GM18511 (cell line): ENCODE results near the gene SMCO3.
"Not testable (repeated sequence)": the region's sequence is repeated elsewhere in the genome, so short reads cannot be mapped to it uniquely, and the experiment has no call there.

Experiments
- ATAC-seq: cut with Tn5 transposase; IDR thresholded peaks from one replicate; pipeline ENCODE4 v1.9.1; 2021; ENCODE audit warnings: mild to moderate bottlenecking, moderate library complexity; ENCODE audit not compliant: unreplicated experiment

The SMCO3 gene

GRCh38 chr12:14776236-14776961 is 37.6 kb downstream of the SMCO3 start:
- ATAC-seq = no peak

DNA sequence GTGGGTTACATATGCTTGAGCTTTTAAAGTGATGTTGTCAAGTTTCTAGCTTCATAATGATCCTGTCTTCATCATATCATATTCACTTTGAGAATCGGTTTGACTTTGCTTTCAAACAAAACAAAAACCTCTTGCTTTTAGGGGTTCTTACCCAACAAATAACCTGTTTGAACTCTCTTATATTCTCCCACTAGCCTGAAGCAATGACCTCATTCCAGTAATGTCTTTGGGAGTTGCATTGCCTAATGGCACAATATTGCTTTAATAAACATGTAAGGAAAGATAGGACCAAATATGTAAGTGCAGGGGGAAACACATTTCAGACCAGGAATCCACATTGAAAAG is 38.4 kb downstream of the SMCO3 start:
- ATAC-seq = no peak

DNA sequence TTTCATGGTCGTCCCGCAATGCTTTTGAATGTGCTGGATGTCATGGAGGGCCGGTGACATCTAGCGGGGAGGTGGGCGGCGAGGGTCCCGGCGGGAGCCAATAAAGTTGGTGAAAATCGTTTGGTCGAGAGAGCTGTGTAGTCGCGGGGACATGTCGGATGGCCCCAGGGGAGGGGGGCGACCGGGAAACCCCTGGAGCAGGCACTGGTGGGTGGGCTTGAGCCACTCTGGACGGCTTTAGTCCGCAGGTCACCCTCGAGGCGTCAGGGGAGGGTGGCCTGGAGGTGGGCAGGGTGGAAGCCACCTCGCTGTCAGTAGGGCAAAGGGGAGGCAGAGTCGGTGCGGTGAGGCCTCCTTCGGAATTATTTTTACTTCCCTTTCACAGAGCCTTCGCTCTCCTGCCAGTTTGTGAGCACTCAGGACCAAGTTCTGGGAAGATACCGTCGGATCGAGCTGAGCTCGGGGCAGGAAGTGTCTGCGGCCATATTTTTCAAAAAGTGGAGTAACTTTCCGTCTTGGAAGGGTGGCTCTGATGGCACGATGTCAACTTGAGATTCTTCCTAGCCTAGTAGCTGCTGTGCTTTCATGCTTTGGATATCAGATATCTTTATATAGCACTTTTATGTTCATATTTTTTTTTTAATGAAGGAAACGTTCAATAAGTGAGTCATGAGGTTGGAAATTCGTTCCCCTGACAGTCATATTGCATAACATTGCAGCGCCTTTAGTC is 38.9 kb downstream of the SMCO3 start:
- peak; percentile 2 for ATAC-seq

DNA sequence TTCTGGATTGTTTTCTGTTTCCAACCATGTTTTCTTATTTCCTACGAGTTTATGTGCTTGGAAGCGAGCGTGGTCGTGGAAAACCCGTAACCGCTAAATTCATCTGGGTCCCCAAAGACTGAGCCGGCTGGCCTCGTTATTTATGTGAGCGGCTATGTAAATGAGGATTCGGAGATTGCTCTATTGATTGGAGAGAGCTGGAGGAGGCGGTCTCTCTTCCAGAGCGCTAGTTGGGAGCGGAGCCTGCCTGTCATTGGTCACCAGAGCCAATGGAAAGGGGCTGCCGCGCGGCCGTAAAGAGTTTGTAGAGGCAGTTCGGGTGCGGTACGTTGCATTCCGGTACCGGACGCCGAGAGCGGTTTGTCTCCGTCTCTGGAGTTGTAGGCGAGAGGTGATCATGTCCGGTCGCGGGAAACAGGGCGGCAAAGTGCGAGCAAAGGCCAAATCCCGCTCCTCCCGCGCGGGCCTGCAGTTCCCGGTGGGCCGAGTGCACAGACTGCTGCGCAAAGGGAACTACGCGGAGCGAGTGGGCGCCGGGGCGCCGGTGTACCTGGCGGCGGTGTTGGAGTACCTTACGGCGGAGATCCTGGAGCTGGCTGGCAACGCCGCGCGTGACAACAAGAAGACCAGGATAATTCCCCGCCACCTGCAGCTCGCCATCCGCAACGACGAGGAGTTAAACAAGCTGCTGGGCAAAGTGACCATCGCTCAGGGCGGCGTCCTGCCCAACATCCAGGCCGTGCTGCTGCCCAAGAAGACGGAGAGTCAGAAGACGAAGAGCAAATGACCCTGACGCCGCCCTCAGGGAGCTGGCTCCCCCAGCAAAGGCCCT is 39.7 kb downstream of the SMCO3 start:
- ATAC-seq = peak; percentile 55

DNA sequence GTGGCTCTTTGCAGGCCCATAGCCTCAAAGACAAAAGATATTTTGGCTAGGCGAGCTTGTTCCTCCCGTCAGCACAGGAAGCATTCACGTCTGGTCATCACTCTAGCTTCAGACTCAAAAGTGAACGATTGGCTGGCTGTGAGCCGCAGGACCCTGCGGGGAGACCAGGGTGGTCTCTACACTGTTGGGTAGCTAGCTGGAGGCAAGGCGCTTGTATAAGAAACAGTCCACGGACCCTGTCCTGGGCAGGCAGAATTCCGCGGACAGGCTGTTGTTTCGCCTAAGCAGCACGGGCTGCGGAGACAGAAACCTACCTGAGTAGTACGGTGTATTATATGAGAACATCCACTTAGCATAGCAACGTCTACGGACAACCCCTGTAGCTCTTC is 40.3 kb downstream of the SMCO3 start:
- peak; percentile 7 for ATAC-seq

DNA sequence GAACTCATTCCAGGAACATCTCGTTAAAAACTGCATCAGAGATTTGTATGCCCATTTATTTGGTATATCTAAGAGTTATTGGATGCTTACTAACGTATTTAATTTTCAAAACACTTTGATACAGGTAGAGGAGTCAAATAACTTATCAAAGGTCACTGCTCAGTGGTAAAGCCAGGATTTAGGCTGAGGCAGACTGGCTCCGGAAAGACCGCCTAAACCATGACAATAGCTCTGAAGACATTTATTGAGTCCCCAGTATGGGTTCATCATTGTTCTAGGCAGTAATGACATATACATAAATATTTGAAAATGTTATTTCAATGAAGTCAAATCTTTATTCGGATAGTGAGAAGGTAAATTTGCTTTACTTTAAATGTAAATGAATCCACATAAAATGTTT is 41.0 kb downstream of the SMCO3 start:
- no peak for ATAC-seq

GRCh38 chr12:14771651-14772137 is 42.3 kb downstream of the SMCO3 start:
- ATAC-seq = no peak

DNA sequence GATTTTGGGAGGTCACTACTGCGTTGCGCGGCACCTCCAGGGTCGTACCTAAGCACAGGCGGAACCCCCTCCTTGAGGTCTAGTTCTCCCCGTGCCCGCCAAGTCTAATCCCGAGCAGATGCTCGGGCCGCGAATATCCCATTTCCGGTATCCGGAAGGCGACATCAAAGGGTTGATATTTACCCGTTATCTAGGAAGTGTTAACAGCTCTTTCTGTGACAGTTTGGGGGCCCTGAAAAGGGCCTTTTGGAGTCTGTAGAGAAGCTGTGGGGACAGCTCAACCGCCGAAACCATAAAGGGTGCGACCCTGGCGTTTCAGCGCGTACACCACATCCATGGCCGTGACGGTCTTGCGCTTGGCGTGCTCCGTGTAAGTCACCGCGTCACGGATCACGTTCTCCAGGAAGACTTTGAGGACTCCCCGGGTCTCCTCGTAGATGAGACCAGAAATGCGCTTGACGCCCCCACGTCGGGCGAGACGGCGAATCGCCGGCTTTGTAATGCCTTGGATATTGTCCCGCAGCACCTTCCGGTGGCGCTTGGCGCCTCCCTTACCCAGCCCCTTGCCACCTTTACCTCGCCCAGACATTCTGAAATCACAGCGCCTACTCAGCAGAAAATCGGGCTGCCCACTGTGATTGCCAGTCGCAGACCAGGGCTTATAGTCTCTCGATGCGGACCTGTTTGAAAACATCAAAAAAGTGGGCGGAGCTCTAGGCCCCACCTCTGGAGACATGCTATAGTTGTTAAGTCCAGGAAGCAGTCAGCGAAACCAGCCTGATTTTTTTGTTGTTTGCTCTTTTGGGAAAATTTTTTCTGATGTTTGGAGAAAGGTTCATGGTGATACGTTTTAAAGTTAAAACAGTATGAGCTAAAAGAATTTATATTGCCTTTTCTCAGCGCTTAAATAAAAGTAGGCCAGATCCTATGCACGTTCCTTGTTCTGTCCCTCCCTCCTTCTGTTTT is 43.2 kb downstream of the SMCO3 start:
- peak; percentile 25 for ATAC-seq

DNA sequence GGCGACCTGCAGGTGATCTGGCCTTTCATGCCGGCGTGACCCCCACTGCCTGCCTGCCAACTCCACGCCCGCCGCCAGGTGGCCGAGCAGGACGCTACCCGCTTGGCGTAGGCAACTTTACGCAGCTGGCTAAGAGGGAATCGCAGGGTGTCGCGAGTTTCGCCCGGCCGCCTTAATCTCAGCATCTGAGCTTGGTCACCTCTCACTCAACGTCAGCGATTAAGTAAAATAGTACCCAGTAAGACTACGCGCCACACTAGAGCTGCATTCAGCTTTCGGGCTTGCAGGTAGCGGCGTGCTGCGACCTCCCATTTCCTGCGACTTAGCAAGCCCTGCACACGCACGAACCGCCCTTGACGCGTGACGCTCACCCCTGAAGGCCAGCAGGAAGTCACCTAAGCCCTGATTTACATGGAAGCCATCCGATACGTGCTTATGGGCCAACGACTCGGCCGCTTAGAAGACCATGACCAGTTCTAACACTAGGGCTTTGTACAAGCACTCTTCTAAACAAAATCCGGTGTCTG is 44.0 kb downstream of the SMCO3 start:
- ATAC-seq = peak; percentile 45

- ATAC-seq = peak; percentile 6
Measured at GRCh38 chr12:14769466-14769968, 44.5 kb downstream of the SMCO3 start.

GRCh38 chr12:14768823-14769405 is 45.1 kb downstream of the SMCO3 start:
- no peak for ATAC-seq

- no peak for ATAC-seq
Measured at GRCh38 chr12:14767617-14768016, 46.4 kb downstream of the SMCO3 start.

GRCh38 chr12:14766649-14767215 is 47.2 kb downstream of the SMCO3 start:
- ATAC-seq = no peak

DNA sequence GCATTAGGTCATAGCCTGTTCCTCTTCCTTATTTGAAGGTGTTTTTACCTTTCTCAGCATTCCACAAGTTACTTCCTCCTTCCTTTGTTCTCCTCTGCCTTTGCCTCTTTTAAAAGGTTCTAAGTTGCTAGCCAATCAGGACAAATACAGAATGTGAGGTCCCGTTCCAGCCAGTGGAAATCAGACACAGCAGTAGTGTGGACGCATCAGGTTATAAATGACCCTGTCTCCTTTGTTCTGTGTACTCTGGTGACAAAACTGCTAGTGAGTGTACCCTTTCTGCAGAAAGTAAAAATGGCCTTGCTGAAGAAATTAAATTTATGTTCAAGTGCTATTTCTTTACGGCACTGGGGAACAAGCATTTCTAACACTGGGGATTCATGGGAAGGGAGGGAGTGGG is 48.0 kb downstream of the SMCO3 start:
- ATAC-seq = not testable (repeated sequence)

DNA sequence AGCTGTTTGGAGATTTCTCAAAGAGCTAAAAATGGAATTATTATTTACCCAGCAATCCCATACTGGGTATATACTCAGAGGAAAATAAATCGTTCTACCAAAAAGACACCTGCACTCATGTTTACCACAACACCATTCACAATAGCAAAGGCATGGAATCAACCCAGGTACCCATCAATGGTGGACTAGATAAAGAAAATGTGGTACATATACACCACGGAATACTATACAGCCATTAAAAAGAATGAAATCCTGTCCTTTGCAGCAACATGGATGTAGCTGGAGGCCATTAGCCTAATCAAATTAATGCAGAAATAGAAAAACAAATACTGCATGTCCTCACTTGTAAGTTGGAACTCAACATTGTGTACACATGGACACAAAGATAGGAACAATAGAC is 48.6 kb downstream of the SMCO3 start:
- no peak for ATAC-seq

GRCh38 chr12:14759711-14760280 is 54.2 kb downstream of the SMCO3 start:
- not testable (repeated sequence) for ATAC-seq

DNA sequence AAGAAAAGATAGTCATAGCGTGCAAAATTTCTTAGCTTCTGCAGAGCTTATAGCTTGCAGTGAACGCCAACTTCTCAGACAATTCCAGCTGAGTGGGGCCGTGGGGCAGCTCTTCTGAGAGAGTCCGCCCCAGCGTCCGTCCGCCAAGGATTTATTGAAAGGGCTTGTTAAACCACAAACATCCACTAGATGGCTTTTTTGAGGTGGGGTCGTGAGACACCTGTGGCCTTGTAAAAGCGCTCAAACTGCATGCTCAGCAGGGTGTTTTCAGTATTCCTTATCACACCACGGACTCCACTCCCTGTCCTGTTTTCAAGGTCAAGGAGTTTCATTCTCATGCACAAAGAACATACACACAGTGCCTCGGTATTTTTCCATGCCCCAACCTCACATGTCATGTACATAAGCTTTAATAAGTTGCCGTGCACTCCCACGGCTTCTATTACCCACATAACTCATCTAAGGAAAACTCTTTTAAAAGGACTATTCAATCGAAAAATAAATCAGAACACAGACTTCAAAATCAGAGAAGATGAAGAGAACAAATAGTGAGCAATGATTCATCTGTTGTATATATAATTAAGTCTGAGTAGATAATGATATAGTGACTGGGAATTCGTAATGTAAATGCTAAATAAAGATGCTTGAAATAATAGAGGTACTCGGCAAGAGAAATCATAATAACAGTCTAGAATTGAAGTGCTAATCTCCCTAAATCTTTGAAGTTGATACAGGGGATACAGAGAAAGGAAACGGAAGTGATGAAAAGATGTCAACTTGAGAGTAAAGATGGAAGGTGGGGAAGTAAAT is 57.4 kb downstream of the SMCO3 start:
- ATAC-seq = no peak
